GM12878 (cell line): ENCODE data around the gene SUSD6. TPM values are rescaled to one million over a fixed set of nuclear protein-coding genes. Genes with fewer than 3 reads are reported as not detected.

ENCODE experiments used
- ATAC-seq: fragments of 200-7000 bp; cut with Tn5 transposase; 3 replicates; pipeline ENCODE4 v1.9.1; 2020; ENCODE audit warnings: mild to moderate bottlenecking, moderate library complexity
- BruUV-seq: library from RNA; stranded (reverse); fragments of 400-500 nt; replicated peaks from 2 replicates; lab custom pipeline; 2021; lab: Mats Ljungman, UMichigan
- CTCF ChIA-PET: fragments of 300-600 bp; sonication (Branson Sonifier 250); formaldehyde crosslinking; extraction: SDS; loops from one replicate; lab custom pipeline; 2021; ENCODE audit warnings: inconsistent platforms; lab: Yijun Ruan, JAX
- POLR2A ChIA-PET: fragments of 350-600 bp; formaldehyde crosslinking; extraction: SDS; loops from one replicate; lab custom pipeline; 2021; ENCODE audit warnings: inconsistent platforms; lab: Charles Lee
- RAD21 ChIA-PET: fragments of 300-600 bp; sonication (Branson Sonifier 250); formaldehyde crosslinking; loops from one replicate; lab custom pipeline; 2023; ENCODE audit warnings: antibody characterized with exemption; ENCODE audit not compliant: unreplicated experiment; lab: Charles Lee
- SMC1A ChIA-PET: fragments of 300-600 bp; sonication (Branson Sonifier 250); formaldehyde crosslinking; loops from one replicate; lab custom pipeline; 2023; ENCODE audit not compliant: unreplicated experiment, uncharacterized antibody; lab: Charles Lee
- DNase-seq: peaks from one replicate; pipeline ENCODE4 v3.0.0-alpha.2; 2011; ENCODE audit warnings: low read depth, low spot score
- FAIRE-seq: peaks from 3 replicates; lab custom pipeline; 2011; peaks lifted over from hg19 to GRCh38; lab: Jason Lieb, UNC
- H2AFZ ChIP-seq: 2 replicates; pipeline ENCODE4 v1.6.0; 2011; ENCODE audit warnings: low read depth, low read length, control low read depth; ENCODE audit not compliant: control insufficient read depth
- H3K27ac ChIP-seq: 2 replicates; pipeline ENCODE4 v1.5.1; 2011; ENCODE audit warnings: control low read depth; ENCODE audit not compliant: control insufficient read depth, insufficient read depth
- H3K27me3 ChIP-seq, 2 experiments: replicated peaks in 1 of 2; 2 replicates each; pipeline versions ENCODE4 v1.6.0 to v1.6.1; 2011; ENCODE audit warnings: low read length in 1 of 2; ENCODE audit not compliant: control insufficient read depth in 2 of 2, insufficient read depth in 2 of 2
- H3K36me3 ChIP-seq, 2 experiments: 2 replicates each; pipeline ENCODE4 v1.5.1; 2011; ENCODE audit warnings: low read length in 1 of 2; ENCODE audit not compliant: control insufficient read depth in 2 of 2, insufficient read depth in 2 of 2
- H3K4me1 ChIP-seq: 2 replicates; pipeline ENCODE4 v1.6.1; 2011; ENCODE audit warnings: mild to moderate bottlenecking, low read length, moderate library complexity, mixed read lengths; ENCODE audit not compliant: control insufficient read depth, insufficient read depth
- H3K4me2 ChIP-seq: 2 replicates; pipeline ENCODE4 v1.6.0; 2011; ENCODE audit warnings: control low read depth; ENCODE audit not compliant: control insufficient read depth, insufficient read depth
- H3K4me3 ChIP-seq: fragments of 200-600 bp; sonication (generic); 2 replicates; pipeline ENCODE4 v1.5.1; 2016
- H3K79me2 ChIP-seq: 2 replicates; pipeline ENCODE4 v1.6.0; 2011; ENCODE audit warnings: low read length; ENCODE audit not compliant: control insufficient read depth, insufficient read depth
- H3K9ac ChIP-seq: 2 replicates; pipeline ENCODE4 v1.8.0; 2011; ENCODE audit warnings: low read length, control low read depth, mixed read lengths; ENCODE audit not compliant: control insufficient read depth, insufficient read depth
- H3K9me3 ChIP-seq: replicated peaks from 3 replicates; pipeline ENCODE4 v1.5.1; 2011; ENCODE audit warnings: mild to moderate bottlenecking, low read length; ENCODE audit not compliant: control insufficient read depth, insufficient read depth
- H4K20me1 ChIP-seq: 2 replicates; pipeline ENCODE4 v1.6.0; 2011; ENCODE audit not compliant: control insufficient read depth, insufficient read depth
- ATF2 ChIP-seq: IDR thresholded peaks from 2 replicates; pipeline ENCODE4 v1.6.1; 2012; ENCODE audit warnings: low read length, inconsistent platforms
- E2F4 ChIP-seq: IDR thresholded peaks from 2 replicates; pipeline ENCODE4 v1.6.1; 2012; ENCODE audit warnings: low read depth, low read length, improper control_type of control experiment
- ETV6 ChIP-seq, 2 experiments: fragments of 450-650 bp in 1 of 2; IDR thresholded peaks in 1 of 2; conservative IDR thresholded peaks in 1 of 2; 2 replicates each; pipeline ENCODE4 v1.6.1; 2014; ENCODE audit warnings: antibody characterized with exemption in 1 of 2, borderline replicate concordance in 1 of 2, low read depth in 1 of 2, mild to moderate bottlenecking in 1 of 2, moderate library complexity in 1 of 2
- HCFC1 ChIP-seq: fragments of 150-350 bp; IDR thresholded peaks from 2 replicates; pipeline ENCODE4 v1.6.1; 2014; ENCODE audit warnings: low read length
- HDAC2 ChIP-seq: fragments of 200-600 bp; sonication (generic); IDR thresholded peaks from 2 replicates; pipeline ENCODE4 v1.6.1; 2017
- KDM1A ChIP-seq: fragments of 200-600 bp; sonication (generic); IDR thresholded peaks from 2 replicates; pipeline ENCODE4 v1.6.1; 2016; ENCODE audit warnings: borderline replicate concordance
- NFYA ChIP-seq: IDR thresholded peaks from 2 replicates; pipeline ENCODE4 v1.6.1; 2011; ENCODE audit warnings: low read depth, mild to moderate bottlenecking, low read length, improper control_type of control experiment, borderline replicate concordance
- RUNX3 ChIP-seq: IDR thresholded peaks from 2 replicates; pipeline ENCODE4 v1.6.1; 2012; ENCODE audit warnings: low read length, inconsistent platforms
- SIN3A ChIP-seq: IDR thresholded peaks from 2 replicates; pipeline ENCODE4 v1.6.1; 2012; ENCODE audit warnings: low read depth, low read length, improper control_type of control experiment
- ZNF217 ChIP-seq: fragments of 450-650 bp; IDR thresholded peaks from 2 replicates; pipeline ENCODE4 v1.6.1; 2017; ENCODE audit warnings: antibody characterized with exemption, mild to moderate bottlenecking
- ZNF24 ChIP-seq: fragments of 450-650 bp; IDR thresholded peaks from 2 replicates; pipeline ENCODE4 v1.6.1; 2017; ENCODE audit warnings: antibody characterized with exemption, mild to moderate bottlenecking
- ZZZ3 ChIP-seq: IDR thresholded peaks from 2 replicates; pipeline ENCODE4 v1.6.1; 2011; ENCODE audit warnings: low read depth; ENCODE audit not compliant: control insufficient read depth, insufficient read length
- WGBS: methylation state at CpG from one replicate; pipeline ENCODE4 v1.1.6; 2016; ENCODE audit warnings: low lambda C conversion rate; ENCODE audit not compliant: insufficient replicate concordance, insufficient coverage; ENCODE audit errors: missing lambda C conversion rate; 5-methylcytosine and 5-hydroxymethylcytosine counted together
- in situ Hi-C: fragments of 300-500 bp; cut with MboI; formaldehyde crosslinking; loops from 9 replicates; pipeline ENCODE4 v1.14.3; 2018; ENCODE audit warnings: mixed read lengths
- intact Hi-C: fragments of 100-400 bp; cut with micrococcal nuclease; formaldehyde crosslinking; loops from one replicate; pipeline ENCODE4 v1.14.2; 2022; ENCODE audit not compliant: unreplicated experiment
- polyA plus RNA-seq, 11 experiments: library from polyadenylated mRNA; depleted of rRNA in 4 of 11; unstranded in 6 of 11; stranded (reverse) in 5 of 11; fragments of >200 nt; fragmentation: Nextera tagmentation in 4 of 11; fragmentation: Illumina TruSeq in 1 of 11; extraction: Ambion mirVana in 4 of 11; extraction: Trizol in 1 of 11; gene quantifications; 1 replicate in 1 of 11; 2 replicates in 10 of 11; pipeline versions ENCODE4 v1.2.1 to v1.2.3, GENCODE V29; 2011 to 2016; ENCODE audit warnings: inconsistent platforms in 2 of 11, missing spikeins in 2 of 11, low read depth in 1 of 11
- total RNA-seq, 4 experiments: library from RNA; depleted of rRNA in 3 of 4; stranded (reverse); fragments of >200 nt in 3 of 4; fragmentation: Illumina TruSeq in 1 of 4; extraction: Trizol in 1 of 4; gene quantifications; 2 replicates each; pipeline versions ENCODE4 v1.2.1 to v1.2.3, GENCODE V29; 2013 to 2021
- TF ChIP-seq, protein P1 (sequence below): fragments of 450-650 bp; IDR thresholded peaks from 2 replicates; pipeline ENCODE4 v1.6.1; 2016; ENCODE audit warnings: mild to moderate bottlenecking

SUSD6 gene
- total and polyA plus RNA-seq, 10 of the 15 experiments (the other 5 are each of a cell fraction or from before 2014, with no cell fraction given) = 6.6 to 39.8 (median 20.2) TPM

- H2AFZ ChIP-seq = no peak overlapping the region
- FAIRE-seq (no peak), ATAC-seq (no peak), DNase-seq (no peak)
- no TSS peak for BruUV-seq
- intact Hi-C loops = loop anchor here (10.0 kb wide), 1 partner anchor 99 kb away; no protein-coding TSS in a partner anchor
- H3K27ac ChIP-seq = no peak overlapping the region
- H4K20me1 ChIP-seq = no peaks in the 10 kb centered on the region
- peaks cover 13 to 16% of the 10 kb centered on the region in 2 experiments for H3K27me3 ChIP-seq
- no peaks in the 10 kb centered on the region for H3K36me3 ChIP-seq
- in situ Hi-C loops = no loop called here
- POLR2A ChIA-PET = no interaction called here
- TF ChIP-seq ZNF24 (no peak), E2F4 (no peak)
- CTCF ChIA-PET = interaction anchor here (1.0 to 2.3 kb wide), 4 partner anchors 10 to 331 kb away, joined by 3 to 6 read pairs (median 6); no protein-coding TSS in a partner anchor
- no peak overlapping the region for H3K9ac ChIP-seq
- H3K9me3 ChIP-seq = no peaks in the 10 kb centered on the region; the same call in 2 of the 3 replicates
- SMC1A ChIA-PET = interaction anchor here (1.2 kb wide), 1 partner anchor 24 kb away, joined by 3 read pairs; no protein-coding TSS in a partner anchor
- RAD21 ChIA-PET = no interaction called here
- no peaks in the 10 kb centered on the region for H3K79me2 ChIP-seq
- H3K4me1 ChIP-seq = no peaks in the 10 kb centered on the region
- H3K4me2 ChIP-seq = no peak overlapping the region
- H3K4me3 ChIP-seq = no peak overlapping the region
- WGBS = 85% methylated on average over 51 of the region's 51 CpGs
Measured at GRCh38 chr14:69573205-69573830, 38.1 kb upstream of the SUSD6 start.

GRCh38 chr14:69573831-69574262 is 37.5 kb upstream of the SUSD6 start:
- Histone ChIP-seq H3K9ac (no peak overlapping the region), H4K20me1 (no peaks in the 10 kb centered on the region), H3K36me3 (no peaks in the 10 kb centered on the region), H3K4me1 (no peaks in the 10 kb centered on the region), H3K4me3 (no peak overlapping the region), H3K79me2 (no peaks in the 10 kb centered on the region), H3K9me3 (no peaks in the 10 kb centered on the region; the same call in 2 of the 3 replicates), H3K27me3 (peaks cover 13 to 16% of the 10 kb centered on the region in 2 experiments), H3K4me2 (no peak overlapping the region), H3K27ac (no peak overlapping the region), H2AFZ (no peak overlapping the region)
- CTCF ChIA-PET = interaction anchor here (1.0 to 2.3 kb wide), 5 partner anchors 10 to 331 kb away, joined by 3 to 13 read pairs (median 6); no protein-coding TSS in a partner anchor
- in situ Hi-C loops (no loop called here), intact Hi-C loops (loop anchor here (2.0 to 10.0 kb wide), 2 partner anchors 99 to 331 kb away; no protein-coding TSS in a partner anchor)
- RAD21 ChIA-PET = no interaction called here
- ATAC-seq (no peak), FAIRE-seq (no peak), DNase-seq (no peak)
- BruUV-seq = no TSS peak
- 10% methylated on average over 15 of the region's 15 CpGs for WGBS
- SMC1A ChIA-PET = interaction anchor here (1.0 to 1.2 kb wide), 2 partner anchors 25 to 245 kb away, joined by 3 read pairs; no protein-coding TSS in a partner anchor
- POLR2A ChIA-PET = no interaction called here
- TF ChIP-seq, protein P1, sequence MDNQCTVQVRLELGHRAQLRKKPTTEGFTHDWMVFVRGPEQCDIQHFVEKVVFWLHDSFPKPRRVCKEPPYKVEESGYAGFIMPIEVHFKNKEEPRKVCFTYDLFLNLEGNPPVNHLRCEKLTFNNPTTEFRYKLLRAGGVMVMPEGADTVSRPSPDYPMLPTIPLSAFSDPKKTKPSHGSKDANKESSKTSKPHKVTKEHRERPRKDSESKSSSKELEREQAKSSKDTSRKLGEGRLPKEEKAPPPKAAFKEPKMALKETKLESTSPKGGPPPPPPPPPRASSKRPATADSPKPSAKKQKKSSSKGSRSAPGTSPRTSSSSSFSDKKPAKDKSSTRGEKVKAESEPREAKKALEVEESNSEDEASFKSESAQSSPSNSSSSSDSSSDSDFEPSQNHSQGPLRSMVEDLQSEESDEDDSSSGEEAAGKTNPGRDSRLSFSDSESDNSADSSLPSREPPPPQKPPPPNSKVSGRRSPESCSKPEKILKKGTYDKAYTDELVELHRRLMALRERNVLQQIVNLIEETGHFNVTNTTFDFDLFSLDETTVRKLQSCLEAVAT = no peak
- no peak for TF ChIP-seq ETV6 (conservative IDR thresholded peaks at IDR 0.05 in 1 of 2, IDR thresholded peaks at IDR 0.05 in 1 of 2; ENCODE audit: borderline replicate concordance in 1 of 2, low read depth in 1 of 2)
- TF ChIP-seq ZNF217 = no peak
- TF ChIP-seq ATF2 = no peak
- no peak for TF ChIP-seq RUNX3
- TF ChIP-seq HCFC1 = no peak
- no peak for TF ChIP-seq SIN3A
- TF ChIP-seq HDAC2 = no peak
- no peak for TF ChIP-seq ZZZ3
- TF ChIP-seq NFYA = no peak
- no peak for TF ChIP-seq KDM1A
